Effector memory CD8-positive, alpha-beta T cell (primary cell): ENCODE results near the gene SCMH1.
A peak's percentile ranks its signal among the peaks of the same experiment; 100 is the strongest.
"Not testable (repeated sequence)": the region's sequence is repeated elsewhere in the genome, so short reads cannot be mapped to it uniquely, and the experiment has no call there.

Source experiments
- ATAC-seq: fragments of 150-1000 bp; cut with Tn5 transposase; replicated peaks from 2 replicates; pipeline ENCODE4 v1.10.0; 2021; ENCODE audit warnings: mild to moderate bottlenecking, moderate library complexity
- DNase-seq, 3 experiments: peaks; one replicate each; pipeline ENCODE4 v3.0.0; 2021
- H3K27ac Mint-ChIP-seq, 2 donors: one replicate each; pipeline ENCODE4 v1.8.0; 2022; ENCODE audit warnings: mild to moderate bottlenecking in 2 of 2, mixed read lengths in 2 of 2, moderate library complexity in 2 of 2
- H3K27me3 Mint-ChIP-seq, 2 donors: one replicate each; pipeline ENCODE4 v1.8.0; 2022; ENCODE audit warnings: mixed read lengths in 2 of 2
- H3K36me3 Mint-ChIP-seq: one replicate; pipeline ENCODE4 v1.8.0; 2022; ENCODE audit warnings: mild to moderate bottlenecking, moderate library complexity, mixed read lengths; ENCODE audit not compliant: insufficient read depth
- H3K4me1 Mint-ChIP-seq, 2 donors: one replicate each; pipeline ENCODE4 v1.8.0; 2022; ENCODE audit warnings: low read depth in 2 of 2, mixed read lengths in 2 of 2
- H3K4me3 Mint-ChIP-seq, 2 donors: one replicate each; pipeline ENCODE4 v1.8.0; 2022; ENCODE audit warnings: mild to moderate bottlenecking in 2 of 2, mixed read lengths in 2 of 2, moderate library complexity in 2 of 2
- H3K9me3 Mint-ChIP-seq, 2 donors: one replicate each; pipeline ENCODE4 v1.8.0; 2022; ENCODE audit warnings: mixed read lengths in 2 of 2

SCMH1 gene

GRCh38 chr1:41241354-41241748 is 755 bp downstream of the SCMH1 start:
- H3K4me3 Mint-ChIP-seq = peak overlapping the region; percentile 80 to 81
- H3K4me1 Mint-ChIP-seq = peaks cover 8 to 13% of the 10 kb centered on the region in 2 donors
- ATAC-seq (peak; percentile 65), DNase-seq (peak; percentile 16 to 26 (median 22))
- H3K27me3 Mint-ChIP-seq = no peaks in the 10 kb centered on the region
- H3K9me3 Mint-ChIP-seq = no peaks in the 10 kb centered on the region
- H3K27ac Mint-ChIP-seq = peak overlapping the region; percentile 85 to 89
- peaks cover 4% of the 10 kb centered on the region for H3K36me3 Mint-ChIP-seq

DNA sequence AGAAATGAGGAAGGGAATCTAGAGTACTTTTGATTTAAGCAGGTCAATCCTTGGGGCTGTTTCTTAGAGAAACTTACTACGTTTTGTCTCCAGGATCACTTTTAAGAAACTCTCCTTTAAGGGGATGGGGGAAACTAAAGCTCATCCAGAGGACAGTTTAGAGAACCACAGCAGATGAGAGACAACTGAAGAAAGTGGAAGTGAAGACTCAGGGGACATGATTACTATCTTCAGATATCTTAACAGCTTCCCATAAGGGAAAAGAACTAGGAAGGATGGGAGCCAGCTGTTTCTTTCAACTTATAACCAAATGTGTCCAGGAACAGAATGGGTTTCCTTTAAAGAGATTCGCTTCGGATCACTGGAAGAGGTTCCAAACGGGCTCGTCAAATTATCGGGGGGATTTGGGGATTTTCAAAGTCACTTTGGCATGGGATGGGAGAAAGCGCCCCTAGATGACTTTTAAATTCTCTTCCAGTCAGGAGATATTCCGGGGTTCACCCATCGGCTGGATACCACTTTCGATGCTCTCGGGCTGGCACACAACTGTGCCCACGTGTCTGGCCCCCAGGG is 1.2 kb downstream of the SCMH1 start:
- peaks cover 10 to 16% of the 10 kb centered on the region in 2 donors for H3K4me1 Mint-ChIP-seq
- DNase-seq = no peak
- peaks cover 4% of the 10 kb centered on the region for H3K36me3 Mint-ChIP-seq
- H3K9me3 Mint-ChIP-seq = no peaks in the 10 kb centered on the region
- peak overlapping the region; percentile 85 to 89 for H3K27ac Mint-ChIP-seq
- H3K4me3 Mint-ChIP-seq = peak overlapping the region; percentile 80 to 81
- H3K27me3 Mint-ChIP-seq = no peaks in the 10 kb centered on the region
- ATAC-seq = no peak

GRCh38 chr1:41239988-41240610 is 2.0 kb downstream of the SCMH1 start:
- H3K4me3 Mint-ChIP-seq = peak overlapping the region; percentile 80 to 81
- ATAC-seq = peak; percentile 23

DNA sequence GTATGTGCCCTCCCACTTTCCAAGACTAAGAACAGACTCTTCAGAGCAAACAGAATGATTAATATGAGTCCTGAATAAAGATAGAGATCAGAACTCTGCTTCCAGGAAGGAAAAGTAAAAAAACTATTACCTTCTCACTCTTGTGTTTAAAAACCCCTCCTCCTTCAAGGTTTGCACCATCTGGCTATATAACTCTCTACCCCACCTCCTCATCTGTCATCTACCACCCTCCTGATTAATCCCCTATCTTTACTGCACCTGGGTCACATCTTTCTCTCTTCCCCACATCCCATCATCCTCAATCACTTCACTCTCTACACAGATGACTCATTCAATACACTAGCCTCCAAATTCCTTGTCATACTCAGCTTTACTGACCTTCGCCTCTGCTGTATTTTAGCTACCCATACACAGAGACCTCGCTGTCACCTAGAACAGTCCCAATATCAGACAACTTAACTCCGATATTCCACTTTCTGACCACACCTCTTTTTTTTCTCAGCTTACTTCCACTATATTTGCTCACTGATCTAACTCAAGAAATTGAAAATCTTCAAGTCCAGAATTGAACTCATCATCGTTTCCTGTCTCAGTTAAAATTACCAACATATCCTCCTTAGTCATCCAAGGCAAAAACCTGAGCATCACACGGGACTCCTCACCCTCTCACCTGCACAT is 3.7 kb downstream of the SCMH1 start:
- peaks cover 4% of the 10 kb centered on the region for H3K36me3 Mint-ChIP-seq
- H3K27ac Mint-ChIP-seq = no peak overlapping the region
- H3K27me3 Mint-ChIP-seq = no peaks in the 10 kb centered on the region
- no peaks in the 10 kb centered on the region for H3K9me3 Mint-ChIP-seq
- H3K4me3 Mint-ChIP-seq = no peak overlapping the region
- DNase-seq = no peak
- ATAC-seq = no peak
- peaks cover 10 to 16% of the 10 kb centered on the region in 2 donors for H3K4me1 Mint-ChIP-seq

More at GRCh38 chr1:41239988-41240610, 2.0 kb downstream of the SCMH1 start:
- Mint-ChIP-seq H3K27ac (peak overlapping the region; percentile 85 to 89), H3K36me3 (peaks cover 4% of the 10 kb centered on the region), H3K4me1 (peaks cover 10 to 16% of the 10 kb centered on the region in 2 donors), H3K9me3 (no peaks in the 10 kb centered on the region), H3K27me3 (no peaks in the 10 kb centered on the region)
- DNase-seq = no peak

GRCh38 chr1:41236781-41237180 is 5.3 kb downstream of the SCMH1 start:
- Mint-ChIP-seq H3K36me3 (no peaks in the 10 kb centered on the region), H3K27me3 (no peaks in the 10 kb centered on the region), H3K4me3 (no peak overlapping the region), H3K4me1 (peaks cover 6 to 16% of the 10 kb centered on the region in 2 donors), H3K9me3 (no peaks in the 10 kb centered on the region), H3K27ac (no peak overlapping the region)
- DNase-seq (no peak), ATAC-seq (no peak)

- H3K27me3 Mint-ChIP-seq = no peaks in the 10 kb centered on the region
- no peaks in the 10 kb centered on the region for H3K36me3 Mint-ChIP-seq
- no peak overlapping the region for H3K27ac Mint-ChIP-seq
- ATAC-seq (no peak), DNase-seq (no peak)
- peaks cover 5 to 15% of the 10 kb centered on the region in 2 donors for H3K4me1 Mint-ChIP-seq
- no peak overlapping the region for H3K4me3 Mint-ChIP-seq
- H3K9me3 Mint-ChIP-seq = no peaks in the 10 kb centered on the region
These were observed 6.2 kb downstream of the SCMH1 start for GRCh38 chr1:41235893-41236292.

GRCh38 chr1:41233708-41234107 is 8.4 kb downstream of the SCMH1 start:
- H3K4me3 Mint-ChIP-seq = no peak overlapping the region
- no peaks in the 10 kb centered on the region for H3K36me3 Mint-ChIP-seq
- no peaks in the 10 kb centered on the region for H3K27me3 Mint-ChIP-seq
- ATAC-seq (no peak), DNase-seq (no peak)
- peaks cover 5 to 11% of the 10 kb centered on the region in 2 donors for H3K4me1 Mint-ChIP-seq
- H3K27ac Mint-ChIP-seq = no peak overlapping the region
- H3K9me3 Mint-ChIP-seq = no peaks in the 10 kb centered on the region

DNA sequence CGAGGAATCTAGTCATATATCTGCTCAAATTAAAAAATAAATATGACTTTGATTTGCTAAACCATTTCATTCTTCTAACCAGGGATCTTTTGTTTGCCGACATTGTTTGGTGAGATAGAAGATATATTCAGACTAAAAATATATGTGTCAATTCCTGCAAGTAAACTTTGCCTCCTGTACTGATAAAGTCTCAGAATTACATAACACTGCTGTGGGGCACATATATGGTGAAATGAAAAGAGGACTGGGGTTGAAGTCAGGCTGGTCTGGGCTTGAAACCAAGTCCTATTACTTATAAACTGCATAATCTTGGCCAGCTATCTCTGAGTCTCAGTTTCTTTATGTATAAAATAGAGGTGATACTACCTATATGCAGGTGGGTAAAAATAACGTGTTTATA is 9.8 kb downstream of the SCMH1 start:
- DNase-seq (no peak), ATAC-seq (no peak)
- Mint-ChIP-seq H3K36me3 (peaks cover 3% of the 10 kb centered on the region), H3K4me1 (peaks cover 9 to 11% of the 10 kb centered on the region in 2 donors), H3K27ac (no peak overlapping the region), H3K9me3 (no peaks in the 10 kb centered on the region), H3K27me3 (no peaks in the 10 kb centered on the region), H3K4me3 (no peak overlapping the region)

DNA sequence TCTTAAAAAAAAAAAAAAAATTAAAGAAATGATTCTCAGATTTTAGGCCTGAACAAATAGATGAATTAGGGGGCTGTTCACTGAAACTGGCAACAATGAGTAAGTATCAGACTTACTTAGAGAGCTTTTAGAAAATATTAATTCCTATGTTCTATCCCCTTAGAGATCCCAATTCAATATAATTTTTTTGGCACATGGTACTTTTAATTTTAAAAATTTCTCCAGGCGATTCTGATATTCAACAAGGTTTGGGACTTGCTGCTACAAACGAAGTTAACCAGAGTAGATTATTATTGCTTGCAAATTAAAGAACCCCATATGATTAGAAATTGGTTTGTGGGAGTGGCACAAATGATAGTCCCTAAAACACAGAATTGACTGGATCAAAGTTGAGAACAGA is 11.4 kb downstream of the SCMH1 start:
- H3K27ac Mint-ChIP-seq = no peak overlapping the region
- peaks cover 3% of the 10 kb centered on the region for H3K36me3 Mint-ChIP-seq
- no peak overlapping the region for H3K4me3 Mint-ChIP-seq
- H3K9me3 Mint-ChIP-seq = no peaks in the 10 kb centered on the region
- ATAC-seq (no peak), DNase-seq (no peak)
- H3K4me1 Mint-ChIP-seq = peaks cover 5 to 7% of the 10 kb centered on the region in 2 donors
- H3K27me3 Mint-ChIP-seq = no peaks in the 10 kb centered on the region

GRCh38 chr1:41229219-41229618 is 12.9 kb downstream of the SCMH1 start:
- H3K27ac Mint-ChIP-seq, H3K9me3 Mint-ChIP-seq, ATAC-seq, H3K27me3 Mint-ChIP-seq, DNase-seq, H3K4me3 Mint-ChIP-seq, H3K4me1 Mint-ChIP-seq, H3K36me3 Mint-ChIP-seq: not testable (repeated sequence)

DNA sequence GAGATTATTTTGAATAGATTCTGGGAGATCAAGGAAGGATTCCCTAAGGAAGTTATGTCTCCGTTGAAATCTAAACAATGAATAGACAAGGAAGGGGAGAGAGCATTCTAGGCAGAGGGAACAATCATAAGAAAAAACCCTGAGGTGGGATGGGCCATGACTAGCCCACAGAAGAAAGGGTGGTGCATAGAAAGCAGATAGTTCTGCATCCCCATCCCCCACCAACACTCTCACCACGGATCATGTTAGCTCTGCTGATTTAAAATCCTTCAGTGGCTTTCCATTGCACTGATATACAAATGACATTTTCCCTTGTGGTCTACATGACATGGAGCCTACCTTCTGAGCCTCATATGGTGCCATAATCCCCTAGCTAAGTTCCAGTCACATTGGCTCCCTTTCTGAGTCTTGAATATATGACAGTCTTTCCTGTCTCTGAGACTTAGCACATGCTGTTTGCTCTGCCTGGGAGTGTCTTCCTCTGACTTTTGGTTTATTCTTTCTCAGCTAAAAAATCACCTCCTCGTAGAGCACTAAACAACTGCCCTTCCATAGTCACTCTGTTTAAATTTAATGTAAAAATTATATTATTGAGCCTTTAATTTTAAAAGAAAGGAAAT is 15.2 kb downstream of the SCMH1 start:
- no peaks in the 10 kb centered on the region for H3K9me3 Mint-ChIP-seq
- H3K27me3 Mint-ChIP-seq = no peaks in the 10 kb centered on the region
- H3K27ac Mint-ChIP-seq = peak overlapping the region in 1 of 2 donors; percentile 25
- DNase-seq = no peak
- H3K4me3 Mint-ChIP-seq = no peak overlapping the region
- peaks cover 3% of the 10 kb centered on the region for H3K36me3 Mint-ChIP-seq
- peaks cover 7 to 14% of the 10 kb centered on the region in 2 donors for H3K4me1 Mint-ChIP-seq
- ATAC-seq = no peak

- peaks cover 0 to 2% of the 10 kb centered on the region in 2 donors for H3K9me3 Mint-ChIP-seq
- peaks cover 7 to 20% of the 10 kb centered on the region in 2 donors for H3K4me1 Mint-ChIP-seq
- ATAC-seq (no peak), DNase-seq (no peak)
- H3K27me3 Mint-ChIP-seq = no peaks in the 10 kb centered on the region
- peaks cover 3% of the 10 kb centered on the region for H3K36me3 Mint-ChIP-seq
- H3K27ac Mint-ChIP-seq = no peak overlapping the region
- H3K4me3 Mint-ChIP-seq = no peak overlapping the region
These were observed 16.6 kb downstream of the SCMH1 start for GRCh38 chr1:41225495-41225894.

DNA sequence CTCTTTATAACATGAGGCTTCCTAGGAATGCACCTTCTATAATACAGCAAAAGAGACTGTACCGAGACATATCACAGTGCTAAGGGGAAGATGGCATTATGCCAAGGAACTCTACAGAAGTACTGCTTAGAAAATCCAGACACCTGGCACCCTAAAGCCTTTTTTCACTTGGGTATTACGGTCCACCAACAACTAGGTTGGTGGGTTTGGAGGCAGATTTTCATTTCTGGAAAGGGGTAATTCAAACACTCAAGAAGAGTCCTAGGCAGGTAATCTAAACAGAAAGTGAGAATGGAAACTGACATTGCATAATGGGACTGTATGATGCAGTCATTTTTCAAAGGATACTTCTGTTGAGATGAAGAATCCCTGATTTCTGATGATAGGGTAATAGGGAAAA is 19.6 kb downstream of the SCMH1 start:
- Mint-ChIP-seq H3K9me3 (peaks cover 0 to 2% of the 10 kb centered on the region in 2 donors), H3K27ac (no peak overlapping the region), H3K4me3 (no peak overlapping the region), H3K27me3 (no peaks in the 10 kb centered on the region), H3K4me1 (peaks cover 2 to 17% of the 10 kb centered on the region in 2 donors), H3K36me3 (no peaks in the 10 kb centered on the region)
- DNase-seq (no peak), ATAC-seq (no peak)
